Neural progenitor cell (in vitro differentiated cells): ENCODE measurements around the gene KIAA0408. TPM values are rescaled to one million over a fixed set of nuclear protein-coding genes. Genes with fewer than 3 reads are reported as not detected.
"Not testable (repeated sequence)": the region's sequence is repeated elsewhere in the genome, so short reads cannot be mapped to it uniquely, and the experiment has no call there.

Experiments
- DNase-seq: peaks from one replicate; pipeline ENCODE4 v3.0.0-alpha.2; 2016; ENCODE audit warnings: low spot score
- H2AFZ ChIP-seq: fragments of 200-600 bp; sonication (generic); replicated peaks from 2 replicates; pipeline ENCODE4 v1.6.1; 2016; ENCODE audit warnings: antibody characterized with exemption
- H3F3A ChIP-seq: fragments of 200-600 bp; sonication (generic); 2 replicates; pipeline ENCODE4 v1.6.1; 2016; ENCODE audit warnings: antibody characterized with exemption, low read depth
- H3K27ac ChIP-seq: fragments of 200-600 bp; sonication (generic); 2 replicates; pipeline ENCODE4 v1.5.1; 2016; ENCODE audit warnings: mild to moderate bottlenecking
- H3K27me3 ChIP-seq: fragments of 200-600 bp; sonication (generic); 2 replicates; pipeline ENCODE4 v1.6.1; 2016; ENCODE audit warnings: mild to moderate bottlenecking, moderate library complexity
- H3K36me3 ChIP-seq: fragments of 200-600 bp; sonication (generic); 2 replicates; pipeline ENCODE4 v1.5.1; 2016
- H3K4me1 ChIP-seq: fragments of 200-600 bp; sonication (generic); 2 replicates; pipeline ENCODE4 v1.6.1; 2016; ENCODE audit warnings: mixed run types
- H3K4me2 ChIP-seq: fragments of 200-600 bp; sonication (generic); 2 replicates; pipeline ENCODE4 v1.6.1; 2016
- H3K4me3 ChIP-seq: fragments of 200-600 bp; sonication (generic); 2 replicates; pipeline ENCODE4 v1.5.1; 2016
- H3K79me2 ChIP-seq: fragments of 200-600 bp; sonication (generic); 2 replicates; pipeline ENCODE4 v1.6.1; 2016; ENCODE audit warnings: low read depth
- H3K9ac ChIP-seq: fragments of 200-600 bp; sonication (generic); 2 replicates; pipeline ENCODE4 v1.6.1; 2016
- H3K9me3 ChIP-seq: fragments of 200-600 bp; sonication (generic); 2 replicates; pipeline ENCODE4 v1.5.1; 2016; ENCODE audit warnings: low read depth
- H4K20me1 ChIP-seq: fragments of 200-600 bp; sonication (generic); 2 replicates; pipeline ENCODE4 v1.6.1; 2016; ENCODE audit warnings: low read depth
- H3K27ac Mint-ChIP-seq: 3 replicates; pipeline ENCODE4 v1.8.0; 2021; ENCODE audit warnings: mixed read lengths
- H3K27me3 Mint-ChIP-seq: 2 replicates; pipeline ENCODE4 v1.8.0; 2022; ENCODE audit warnings: low read depth, mild to moderate bottlenecking, inconsistent platforms, moderate library complexity, mixed read lengths; ENCODE audit not compliant: insufficient read depth
- H3K36me3 Mint-ChIP-seq: 3 replicates; pipeline ENCODE4 v1.8.0; 2021; ENCODE audit warnings: mixed read lengths
- H3K4me1 Mint-ChIP-seq: 3 replicates; pipeline ENCODE4 v1.8.0; 2021; ENCODE audit warnings: mixed read lengths
- H3K4me3 Mint-ChIP-seq: 3 replicates; pipeline ENCODE4 v1.8.0; 2021; ENCODE audit warnings: mild to moderate bottlenecking, moderate library complexity, mixed read lengths
- H3K9me3 Mint-ChIP-seq: 3 replicates; pipeline ENCODE4 v1.8.0; 2020; ENCODE audit warnings: mixed read lengths
- CTCF ChIP-seq: fragments of 200-600 bp; sonication (generic); IDR thresholded peaks from 2 replicates; pipeline ENCODE4 v1.5.1; 2017; ENCODE audit warnings: antibody characterized with exemption, mild to moderate bottlenecking
- EZH2 ChIP-seq: fragments of 200-600 bp; sonication (generic); IDR thresholded peaks from 2 replicates; pipeline ENCODE4 v1.6.1; 2017; ENCODE audit warnings: antibody characterized with exemption, mild to moderate bottlenecking, moderate library complexity
- EZH2phosphoT487 ChIP-seq: fragments of 200-600 bp; sonication (generic); IDR thresholded peaks from 2 replicates; pipeline ENCODE4 v1.6.1; 2017; ENCODE audit warnings: antibody characterized with exemption
- small RNA-seq: library from RNA; depleted of rRNA; stranded (forward); fragments of <200 nt; gene quantifications from one replicate; pipeline ENCODE3, GENCODE V24; 2015
- total RNA-seq: library from RNA; depleted of rRNA; stranded (reverse); fragments of >200 nt; gene quantifications from 2 replicates; pipeline ENCODE4 v1.2.3, GENCODE V29; 2015; ENCODE audit warnings: low replicate concordance

Gene KIAA0408
- total RNA-seq, 1 donor from 2014 or later = 9.7 TPM

GRCh38 chr6:127420556-127420955, 38.6 kb downstream of the KIAA0408 start:
- Histone ChIP-seq H3K36me3 (no peaks in the 10 kb centered on the region), H3F3A (no peaks in the 10 kb centered on the region), H3K27me3 (no peaks in the 10 kb centered on the region), H3K4me3 (no peak overlapping the region), H3K79me2 (no peaks in the 10 kb centered on the region), H3K9me3 (no peaks in the 10 kb centered on the region), H3K4me1 (no peaks in the 10 kb centered on the region), H3K4me2 (no peak overlapping the region), H3K9ac (no peak overlapping the region), H4K20me1 (no peaks in the 10 kb centered on the region), H3K27ac (no peak overlapping the region), H2AFZ (peak overlapping the region; percentile 83)
- H3K27ac Mint-ChIP-seq = no peak overlapping the region
- no peaks in the 10 kb centered on the region for H3K9me3 Mint-ChIP-seq
- TF ChIP-seq EZH2 = no peak
- TF ChIP-seq CTCF = peak; percentile 71
- no peaks in the 10 kb centered on the region for H3K27me3 Mint-ChIP-seq
- peaks cover 3% of the 10 kb centered on the region for H3K4me1 Mint-ChIP-seq
- peak; percentile 80 for DNase-seq
- H3K4me3 Mint-ChIP-seq = no peak overlapping the region
- H3K36me3 Mint-ChIP-seq = peaks cover 4% of the 10 kb centered on the region

- Histone ChIP-seq H3K27ac (no peak overlapping the region), H3K79me2 (no peaks in the 10 kb centered on the region), H3K9me3 (no peaks in the 10 kb centered on the region), H2AFZ (no peak overlapping the region), H4K20me1 (no peaks in the 10 kb centered on the region), H3F3A (no peaks in the 10 kb centered on the region), H3K4me1 (peaks cover 5% of the 10 kb centered on the region), H3K36me3 (no peaks in the 10 kb centered on the region), H3K4me2 (no peak overlapping the region), H3K4me3 (no peak overlapping the region), H3K27me3 (no peaks in the 10 kb centered on the region), H3K9ac (no peak overlapping the region)
- TF ChIP-seq EZH2phosphoT487 (no peak), EZH2 (no peak), CTCF (no peak)
- peaks cover 4% of the 10 kb centered on the region for H3K36me3 Mint-ChIP-seq
- H3K4me3 Mint-ChIP-seq = no peak overlapping the region
- no peaks in the 10 kb centered on the region for H3K27me3 Mint-ChIP-seq
- no peaks in the 10 kb centered on the region for H3K4me1 Mint-ChIP-seq
- H3K27ac Mint-ChIP-seq = no peak overlapping the region
- H3K9me3 Mint-ChIP-seq = peaks cover 2% of the 10 kb centered on the region
- no peak for DNase-seq
These were observed 44.1 kb downstream of the KIAA0408 start for GRCh38 chr6:127415096-127415495.

- not testable (repeated sequence) for H3K27me3 Mint-ChIP-seq, H3K27ac ChIP-seq, H3K4me1 ChIP-seq, H3K4me3 Mint-ChIP-seq, H3K4me3 ChIP-seq, H3K27ac Mint-ChIP-seq, H3K4me1 Mint-ChIP-seq, H4K20me1 ChIP-seq, H3K79me2 ChIP-seq, H3K4me2 ChIP-seq, H3K9me3 ChIP-seq, H3K9ac ChIP-seq, H3K27me3 ChIP-seq, H3F3A ChIP-seq, H3K36me3 Mint-ChIP-seq, H3K9me3 Mint-ChIP-seq, H3K36me3 ChIP-seq
- peak overlapping the region; percentile 72 for H2AFZ ChIP-seq
- peak; percentile 3 for DNase-seq
These were observed 46.1 kb downstream of the KIAA0408 start for GRCh38 chr6:127413123-127413522.

GRCh38 chr6:127412016-127412415, 47.2 kb downstream of the KIAA0408 start:
- H3K27ac Mint-ChIP-seq, H3K4me2 ChIP-seq, H3K4me1 Mint-ChIP-seq, H3K9ac ChIP-seq, H4K20me1 ChIP-seq, H2AFZ ChIP-seq, H3K27me3 Mint-ChIP-seq, H3K9me3 Mint-ChIP-seq, H3K79me2 ChIP-seq, H3K27me3 ChIP-seq, H3K4me3 Mint-ChIP-seq, H3K27ac ChIP-seq, H3K9me3 ChIP-seq, H3K36me3 Mint-ChIP-seq, H3K4me1 ChIP-seq, H3K4me3 ChIP-seq, DNase-seq, H3K36me3 ChIP-seq, H3F3A ChIP-seq: not testable (repeated sequence)

Small RNA genes lying within 50 kb of the gene (small RNA-seq; reads per million reads assigned to genes)
- not detected for gene KIAA0408

Other genes with a start within 250 kb of the KIAA0408 start
- 63.3 and 115 TPM in 2 replicates for gene RNF146, start 192.5 kb downstream of the KIAA0408 start, total RNA-seq
- gene ECHDC1, start 115.8 kb downstream of the KIAA0408 start, total RNA-seq = 75.9 and 81.9 TPM in 2 replicates
- not detected in 2 replicates for gene C6orf58, start 117.8 kb upstream of the KIAA0408 start, total RNA-seq